OCI-M2 (cell line): ENCODE results near the gene TRANK1.

Experiments used
- DNase-seq: peaks from one replicate; lab custom pipeline; 2025; ENCODE audit not compliant: unreplicated experiment; lab: John Stamatoyannopoulos, UW

The TRANK1 gene

GRCh38 chr3:36811768-36812167, 133.1 kb downstream of the TRANK1 start:
- no peak for DNase-seq

- DNase-seq = no peak
Observed at GRCh38 chr3:36804295-36805055, 140.4 kb downstream of the TRANK1 start.

- DNase-seq = no peak
Observed at GRCh38 chr3:36803091-36803791, 141.6 kb downstream of the TRANK1 start.

- no peak for DNase-seq
Observed at GRCh38 chr3:36800533-36801116, 144.2 kb downstream of the TRANK1 start.

GRCh38 chr3:36796881-36797280, 148.0 kb downstream of the TRANK1 start:
- DNase-seq = no peak

- DNase-seq = no peak
Observed at GRCh38 chr3:36796161-36796560, 148.7 kb downstream of the TRANK1 start.

GRCh38 chr3:36795622-36796021, 149.2 kb downstream of the TRANK1 start:
- DNase-seq = no peak

GRCh38 chr3:36792342-36792741, 152.5 kb downstream of the TRANK1 start:
- no peak for DNase-seq

GRCh38 chr3:36790765-36791164, 154.1 kb downstream of the TRANK1 start:
- DNase-seq = no peak

GRCh38 chr3:36786921-36787890, 157.6 kb downstream of the TRANK1 start:
- no peak for DNase-seq

GRCh38 chr3:36784138-36784635, 160.7 kb downstream of the TRANK1 start:
- DNase-seq = no peak

- DNase-seq = no peak
Observed at GRCh38 chr3:36777424-36778218, 167.2 kb downstream of the TRANK1 start.
